SH-SY5Y (cell line): ENCODE data around the gene LYPLAL1.

Experiments used
- GATA2 ChIP-seq: IDR thresholded peaks from 2 replicates; pipeline ENCODE4 v1.6.1; 2011; ENCODE audit warnings: mild to moderate bottlenecking, low read depth, low read length
- GATA3 ChIP-seq: IDR thresholded peaks from 2 replicates; pipeline ENCODE4 v1.6.1; 2011; ENCODE audit warnings: low read depth, mild to moderate bottlenecking, low read length, moderate library complexity

GRCh38 chr1:219257751-219258150, 84.1 kb downstream of the LYPLAL1 start:
- TF ChIP-seq GATA2 (no peak), GATA3 (no peak)
